ENCODE results near the gene BRINP1.

BRINP1 gene, protein sequence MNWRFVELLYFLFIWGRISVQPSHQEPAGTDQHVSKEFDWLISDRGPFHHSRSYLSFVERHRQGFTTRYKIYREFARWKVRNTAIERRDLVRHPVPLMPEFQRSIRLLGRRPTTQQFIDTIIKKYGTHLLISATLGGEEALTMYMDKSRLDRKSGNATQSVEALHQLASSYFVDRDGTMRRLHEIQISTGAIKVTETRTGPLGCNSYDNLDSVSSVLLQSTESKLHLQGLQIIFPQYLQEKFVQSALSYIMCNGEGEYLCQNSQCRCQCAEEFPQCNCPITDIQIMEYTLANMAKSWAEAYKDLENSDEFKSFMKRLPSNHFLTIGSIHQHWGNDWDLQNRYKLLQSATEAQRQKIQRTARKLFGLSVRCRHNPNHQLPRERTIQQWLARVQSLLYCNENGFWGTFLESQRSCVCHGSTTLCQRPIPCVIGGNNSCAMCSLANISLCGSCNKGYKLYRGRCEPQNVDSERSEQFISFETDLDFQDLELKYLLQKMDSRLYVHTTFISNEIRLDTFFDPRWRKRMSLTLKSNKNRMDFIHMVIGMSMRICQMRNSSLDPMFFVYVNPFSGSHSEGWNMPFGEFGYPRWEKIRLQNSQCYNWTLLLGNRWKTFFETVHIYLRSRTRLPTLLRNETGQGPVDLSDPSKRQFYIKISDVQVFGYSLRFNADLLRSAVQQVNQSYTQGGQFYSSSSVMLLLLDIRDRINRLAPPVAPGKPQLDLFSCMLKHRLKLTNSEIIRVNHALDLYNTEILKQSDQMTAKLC

DNA sequence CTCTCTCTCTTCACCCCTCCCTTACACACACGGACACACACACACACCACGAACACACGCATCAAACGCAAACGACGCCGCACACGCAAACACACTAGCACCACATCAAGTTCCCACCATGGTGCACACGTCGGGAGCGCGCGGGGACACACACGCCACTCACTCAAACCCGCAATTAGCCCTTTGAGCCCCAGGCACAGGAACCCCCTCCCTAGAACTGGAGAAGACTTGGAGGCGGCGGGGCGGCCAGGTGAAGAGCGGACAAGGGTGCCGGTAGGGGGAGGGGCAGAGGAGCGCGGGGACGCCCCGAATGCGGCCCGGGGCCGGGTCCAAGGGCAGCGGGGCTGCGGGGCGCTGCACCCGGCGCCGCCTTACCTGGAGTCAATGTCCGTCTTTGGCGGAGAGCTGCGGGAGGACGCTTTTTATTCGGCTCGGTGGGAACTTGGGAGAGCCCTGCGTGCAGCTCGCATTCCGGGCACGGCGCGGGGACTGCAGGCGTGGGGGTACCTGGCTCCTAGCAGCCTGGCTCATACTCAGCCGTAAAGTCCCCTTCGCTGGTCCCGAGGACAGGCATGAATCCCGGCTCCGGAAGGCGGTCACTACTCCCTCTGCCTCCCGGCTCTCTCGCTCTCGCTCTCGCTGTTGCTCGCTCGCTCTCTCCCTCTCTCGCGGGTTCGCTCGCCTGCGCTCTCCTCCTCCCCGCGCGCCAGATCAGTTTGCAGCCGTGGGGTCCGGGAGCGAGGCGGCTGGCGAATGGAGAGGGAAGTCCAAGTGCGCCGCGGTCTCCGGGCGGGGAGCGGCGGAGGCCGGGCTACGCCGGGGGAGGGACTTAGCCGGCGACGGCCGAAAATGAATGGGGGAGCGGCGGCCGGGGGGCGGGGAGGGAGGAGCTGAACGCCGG, at the start of gene BRINP1:
BRINP1 (minus strand) TSS at position 755 of the 901 bp plus-strand sequence. CDS start 56,080 bp downstream, outside the sequence.
- DNase-seq (ENCODE audit: low read depth, low spot score) = no peak

DNA sequence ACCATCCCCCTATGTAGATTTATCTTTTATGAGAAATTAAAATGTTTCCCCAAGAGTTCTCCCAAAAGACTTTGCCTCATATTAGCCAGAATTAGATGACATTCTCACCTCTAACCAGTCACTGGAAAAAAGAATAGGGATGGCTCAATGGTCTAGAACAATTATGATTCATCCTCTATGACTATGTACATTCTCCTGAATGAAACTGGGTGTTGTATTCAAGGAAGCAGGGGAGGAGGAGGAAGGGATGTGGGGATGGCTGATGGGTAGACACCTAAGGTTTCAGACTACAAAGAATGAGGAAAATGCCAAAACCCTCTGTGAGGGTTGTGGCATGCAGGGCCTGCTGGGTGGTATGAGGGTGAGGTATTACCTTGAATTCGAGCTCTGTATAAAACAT, 49.5 kb upstream of the BRINP1 start:
- DNase-seq (ENCODE audit: low read depth, low spot score) = no peak

DNA sequence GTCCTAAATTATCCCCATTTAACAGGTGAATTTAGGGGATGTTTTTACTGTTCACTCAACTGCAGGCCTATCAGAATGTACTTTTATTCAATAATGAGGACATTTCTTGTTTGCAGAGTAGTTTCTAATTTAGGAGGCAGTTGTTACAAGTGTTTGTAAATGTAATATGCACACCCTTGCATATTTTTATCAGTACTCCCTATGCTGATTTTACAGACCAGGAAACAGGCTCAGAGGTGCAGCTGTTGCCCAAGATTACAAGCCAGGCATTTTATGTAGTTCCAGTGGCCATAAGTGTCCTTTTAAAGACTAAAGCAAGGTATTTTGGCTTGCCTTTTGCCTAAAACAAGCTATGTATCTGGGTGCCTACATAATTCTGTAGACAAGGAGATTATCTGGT, 47.6 kb upstream of the BRINP1 start:
- no peak for DNase-seq (ENCODE audit: low read depth, low spot score)

- no peak for DNase-seq (ENCODE audit: low read depth, low spot score)
These were observed 43.2 kb upstream of the BRINP1 start for GRCh38 chr9:119412399-119412798.

GRCh38 chr9:119409552-119409951, 40.3 kb upstream of the BRINP1 start:
- DNase-seq (ENCODE audit: low read depth, low spot score) = no peak

DNA sequence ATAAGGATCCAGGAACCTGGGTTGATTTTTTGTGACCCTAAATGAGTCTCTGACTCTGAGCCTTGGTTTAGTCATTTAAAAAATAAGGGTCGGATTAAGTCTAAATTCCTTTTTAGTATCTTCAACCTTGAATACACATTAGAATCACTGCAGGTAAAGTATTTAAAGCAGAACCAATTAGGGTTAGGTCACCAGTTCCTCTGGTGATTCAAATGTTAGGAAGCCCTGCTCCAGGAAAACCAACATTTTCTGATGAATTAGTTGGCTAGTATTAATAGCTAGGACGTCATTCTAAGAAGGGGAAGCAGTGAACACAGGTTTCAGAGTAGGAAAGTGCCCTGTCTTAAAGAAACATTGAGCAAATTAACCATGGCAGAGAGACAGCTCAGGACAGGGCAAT, 31.4 kb upstream of the BRINP1 start:
- no peak for DNase-seq (ENCODE audit: low read depth, low spot score)

DNA sequence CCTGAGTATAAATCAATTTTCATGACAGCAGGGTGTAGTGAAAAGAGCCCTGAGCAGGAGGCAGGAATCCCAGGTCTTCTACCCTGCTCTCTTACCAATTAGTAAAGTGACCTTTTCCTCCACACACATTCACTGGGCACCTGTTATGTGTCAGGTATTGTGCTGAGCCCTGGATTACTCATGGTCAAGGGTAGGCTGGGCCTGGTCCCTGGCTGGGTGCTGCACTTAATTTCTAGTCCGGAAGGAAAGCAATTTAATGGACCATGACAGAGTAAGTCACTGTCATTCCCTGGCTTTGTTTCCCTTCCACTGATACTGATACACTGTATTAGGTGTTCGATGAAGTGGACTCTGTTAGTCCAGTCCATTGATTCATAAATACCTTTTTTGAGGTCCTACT, 29.1 kb upstream of the BRINP1 start:
- DNase-seq (ENCODE audit: low read depth, low spot score) = no peak

DNA sequence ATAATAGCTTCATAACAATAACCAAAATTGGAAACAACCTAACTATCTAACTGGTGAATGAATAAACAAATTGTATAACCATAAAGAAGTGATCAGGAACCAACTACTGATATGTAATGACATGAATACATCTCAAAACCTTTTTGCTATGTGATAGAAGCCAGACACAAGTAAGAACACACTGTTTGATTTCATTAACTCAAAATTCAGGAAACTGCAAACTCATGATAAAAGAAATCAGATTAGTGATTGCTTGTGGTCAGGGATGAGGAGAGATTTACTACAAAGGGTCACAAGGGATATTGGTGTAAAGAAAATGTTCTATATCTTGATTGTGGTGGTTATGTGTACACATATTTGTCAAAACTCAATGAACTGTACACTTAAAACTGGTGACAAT, 22.6 kb upstream of the BRINP1 start:
- no peak for DNase-seq (ENCODE audit: low read depth, low spot score)

DNA sequence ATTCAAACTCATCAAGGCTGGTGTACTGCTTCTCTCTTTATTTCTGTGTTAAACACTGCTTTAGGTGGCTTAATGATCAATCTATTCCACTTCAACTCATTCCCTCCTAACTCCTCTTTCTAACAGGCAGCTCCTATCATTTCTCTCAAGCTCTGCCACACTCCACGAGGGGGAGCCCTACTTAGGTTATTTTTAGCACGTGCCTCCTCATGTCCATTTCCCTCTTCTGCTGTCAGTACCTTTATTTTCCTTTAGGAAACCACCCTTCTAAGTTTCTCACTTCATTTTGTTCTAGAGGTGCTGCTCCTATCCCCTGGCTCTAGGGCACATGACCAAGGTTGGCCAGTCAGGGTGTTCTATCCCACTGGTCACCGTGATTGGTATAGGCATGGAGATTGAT, 6.7 kb upstream of the BRINP1 start:
- DNase-seq (ENCODE audit: low read depth, low spot score) = no peak

DNA sequence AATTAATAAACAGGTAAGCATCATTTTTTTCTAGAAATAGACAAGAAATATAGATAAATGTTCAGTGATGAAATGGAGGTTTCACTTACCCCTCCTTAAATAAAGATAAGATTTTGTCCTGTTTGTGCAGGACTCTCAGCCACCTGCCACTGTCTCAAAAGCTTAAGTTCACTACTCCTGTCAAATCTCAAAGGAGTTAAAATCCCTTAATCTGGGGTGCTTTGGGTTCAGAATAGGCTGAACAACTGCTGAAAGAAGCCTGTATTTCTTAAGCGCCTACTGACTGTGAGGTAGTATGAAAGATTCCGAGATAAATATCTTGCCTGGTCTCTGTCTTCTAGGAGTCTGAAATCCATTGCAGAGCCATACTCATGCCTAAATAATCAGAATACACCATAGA, 3.7 kb upstream of the BRINP1 start:
- no peak for DNase-seq (ENCODE audit: low read depth, low spot score)

DNA sequence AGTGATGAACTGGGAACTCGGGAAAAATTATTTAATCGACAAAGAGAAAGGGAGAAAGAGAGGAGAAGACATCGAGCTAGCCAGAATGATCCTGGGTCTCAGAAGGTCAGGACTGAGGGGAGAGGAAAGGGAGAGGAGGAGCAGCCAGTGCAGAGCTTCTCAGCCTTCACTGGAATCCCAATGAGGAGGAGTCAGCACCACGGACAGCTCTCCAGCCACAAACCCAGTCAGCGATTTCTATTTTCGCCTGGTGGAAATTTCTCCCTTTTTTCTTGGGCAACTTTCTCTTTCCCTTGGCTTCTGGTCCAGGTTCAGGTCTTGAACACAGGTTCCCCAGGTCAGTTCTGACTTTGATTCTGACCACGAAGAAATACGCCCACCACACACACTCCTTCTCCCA, 1.6 kb upstream of the BRINP1 start:
- no peak for DNase-seq (ENCODE audit: low read depth, low spot score)

DNA sequence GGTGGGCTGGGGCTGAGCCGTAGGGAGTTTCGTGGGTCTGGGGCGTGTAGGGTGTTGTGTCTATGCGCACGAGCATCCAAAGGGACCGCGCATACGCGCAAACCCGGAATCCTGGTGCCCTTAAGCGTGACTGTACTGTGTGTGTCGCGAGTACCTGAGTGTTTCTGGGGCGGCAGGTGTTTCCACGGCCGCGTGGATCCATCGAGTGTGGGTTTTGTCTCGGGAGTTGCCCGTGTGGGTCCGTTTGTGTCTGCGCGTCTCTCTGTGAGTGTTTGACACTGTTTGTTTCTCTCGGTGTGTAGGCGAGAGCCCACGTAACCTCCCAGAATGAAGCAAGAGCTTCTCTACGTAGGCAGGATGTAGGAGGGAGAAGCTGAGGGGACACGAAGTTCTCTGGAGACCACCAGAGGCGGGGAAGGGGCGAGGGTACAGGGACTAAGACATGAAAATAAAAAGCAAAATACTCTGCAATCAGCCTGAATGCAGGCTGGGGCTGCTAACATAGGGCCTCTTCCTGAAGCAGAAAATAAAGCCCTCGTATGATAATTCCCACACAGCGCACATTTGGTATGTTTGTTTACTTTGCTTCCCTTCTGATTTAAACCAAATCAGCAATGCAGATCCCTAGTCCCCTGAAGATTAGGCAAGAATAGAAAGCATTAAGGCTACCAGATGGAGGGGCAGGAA, 588 bp upstream of the BRINP1 start:
- DNase-seq (ENCODE audit: low read depth, low spot score) = no peak

GRCh38 chr9:119368179-119368578, 1.1 kb downstream of the BRINP1 start:
- no peak for DNase-seq (ENCODE audit: low read depth, low spot score)

DNA sequence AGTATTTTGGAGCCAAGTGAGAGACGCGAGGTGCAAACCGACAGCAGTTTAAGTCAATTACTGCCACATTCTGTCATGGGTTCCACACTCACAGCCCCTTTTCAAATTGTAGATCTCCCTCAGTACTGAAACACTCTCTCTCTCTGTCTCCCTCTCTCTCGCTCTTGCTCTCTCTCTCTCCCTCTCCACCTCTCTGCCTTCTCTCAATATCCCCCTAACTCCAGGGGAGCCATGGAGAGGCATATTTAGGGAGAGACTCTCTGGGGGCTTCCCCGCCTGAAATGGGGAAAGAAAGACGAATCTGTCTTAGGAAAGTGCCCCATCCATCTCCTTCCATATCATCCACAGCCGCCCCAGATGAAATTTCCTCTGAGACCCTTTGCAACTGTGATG, 1.6 kb downstream of the BRINP1 start:
- no peak for DNase-seq (ENCODE audit: low read depth, low spot score)

GRCh38 chr9:119366909-119367682, 2.1 kb downstream of the BRINP1 start:
- no peak for DNase-seq (ENCODE audit: low read depth, low spot score)

- DNase-seq (ENCODE audit: low read depth, low spot score) = no peak
These were observed 3.8 kb downstream of the BRINP1 start for GRCh38 chr9:119365291-119366027.

DNA sequence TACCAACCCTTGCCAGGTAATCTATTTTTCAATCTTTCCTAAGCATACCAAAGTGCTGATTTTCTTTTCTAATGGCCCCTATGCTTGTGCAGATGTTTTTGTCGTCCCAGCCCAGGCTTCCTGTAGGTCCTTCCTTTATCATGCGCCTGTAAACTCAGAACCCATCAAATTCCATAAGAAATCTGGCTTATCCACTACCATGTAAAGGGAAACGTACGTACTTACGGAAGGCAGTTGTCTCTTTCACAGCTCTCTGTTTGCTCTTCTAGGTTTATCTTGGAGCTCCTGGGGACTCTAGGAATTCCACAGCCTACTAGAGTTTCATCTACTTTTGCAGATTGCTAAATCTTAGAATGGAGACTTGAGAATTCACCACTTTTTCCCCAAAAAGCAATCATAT, 9.0 kb downstream of the BRINP1 start:
- no peak for DNase-seq (ENCODE audit: low read depth, low spot score)

DNA sequence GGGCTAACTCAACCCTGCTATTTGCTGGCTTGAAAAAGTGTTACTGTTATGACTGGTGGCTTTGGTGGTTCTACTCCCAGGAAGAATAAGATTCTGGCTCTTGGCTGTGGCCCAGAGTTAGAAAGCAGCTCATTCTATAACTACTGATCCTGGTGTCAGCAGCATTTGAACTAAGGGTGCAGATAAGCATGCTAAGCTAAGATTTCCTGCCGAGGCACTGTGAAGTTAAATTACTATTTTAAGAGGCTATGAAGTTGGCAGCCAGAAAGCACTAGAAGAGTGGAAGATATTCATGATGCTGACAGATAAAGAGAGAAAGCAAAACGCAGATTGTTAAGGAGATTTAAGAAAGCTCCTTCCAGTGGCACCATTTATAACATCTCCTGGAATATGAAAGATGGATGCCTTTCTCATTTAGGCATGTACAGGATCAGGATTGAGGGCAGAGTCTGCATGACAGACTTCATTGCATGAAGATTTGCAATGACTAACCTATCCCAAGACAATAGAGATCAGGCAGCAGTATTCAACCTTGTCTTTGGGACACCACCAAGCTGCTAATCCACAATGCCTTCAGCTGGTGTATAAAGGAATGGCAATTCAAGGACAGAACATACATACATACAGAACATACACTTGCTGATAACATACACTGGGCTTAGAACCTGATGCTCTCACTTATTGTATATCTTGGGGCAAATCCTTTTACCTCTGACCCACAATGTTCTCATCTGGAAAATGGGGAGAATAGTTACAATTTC, 11.7 kb downstream of the BRINP1 start:
- DNase-seq (ENCODE audit: low read depth, low spot score) = no peak

- no peak for DNase-seq (ENCODE audit: low read depth, low spot score)
These were observed 19.8 kb downstream of the BRINP1 start for GRCh38 chr9:119349351-119349825.

All from smooth muscle cell of the brain vasculature (primary cell).